Liver (tissue), 9 donors: ENCODE measurements around the gene STMP1. TPM values are rescaled to one million over a fixed set of nuclear protein-coding genes. Genes with fewer than 3 reads are reported as not detected.

Source experiments
- DNase-seq: peaks from one replicate; pipeline ENCODE4 v3.0.0-alpha.2; 2017; ENCODE audit warnings: low spot score
- H3K27ac ChIP-seq, 2 donors: one replicate each; pipeline ENCODE4 v1.7.0; 2013; ENCODE audit warnings: inconsistent platforms in 2 of 2, low read length in 2 of 2, control low read depth in 1 of 2, low read depth in 1 of 2, mild to moderate bottlenecking in 1 of 2
- H3K27me3 ChIP-seq, 4 donors: one replicate each; pipeline versions ENCODE4 v1.6.1 to v1.7.0; 2013; ENCODE audit warnings: low read length in 3 of 4, inconsistent platforms in 1 of 4, mild to moderate bottlenecking in 1 of 4, moderate library complexity in 1 of 4; ENCODE audit not compliant: control insufficient read depth in 4 of 4, insufficient read depth in 4 of 4
- H3K36me3 ChIP-seq, 4 donors: one replicate each; pipeline versions ENCODE4 v1.6.1 to v1.7.0; 2013; ENCODE audit warnings: low read length in 3 of 4, mild to moderate bottlenecking in 3 of 4, low read depth in 1 of 4, moderate library complexity in 1 of 4; ENCODE audit not compliant: control insufficient read depth in 4 of 4, insufficient read depth in 3 of 4
- H3K4me1 ChIP-seq, 4 donors: one replicate each; pipeline versions ENCODE4 v1.6.1 to v1.7.0; 2013; ENCODE audit warnings: low read length in 3 of 4, mild to moderate bottlenecking in 3 of 4, moderate library complexity in 1 of 4; ENCODE audit not compliant: control insufficient read depth in 4 of 4, insufficient read depth in 4 of 4
- H3K4me3 ChIP-seq, 3 donors: one replicate each; pipeline versions ENCODE4 v1.6.1 to v1.7.0; 2013; ENCODE audit warnings: low read length in 3 of 3, control low read depth in 1 of 3, low read depth in 1 of 3, mild to moderate bottlenecking in 1 of 3
- H3K9ac ChIP-seq, 2 donors: one replicate each; pipeline ENCODE4 v1.7.0; 2013; ENCODE audit warnings: low read length in 2 of 2, mild to moderate bottlenecking in 2 of 2, moderate library complexity in 2 of 2, control low read depth in 1 of 2, low read depth in 1 of 2
- H3K9me3 ChIP-seq, 4 donors: one replicate each; pipeline versions ENCODE4 v1.6.1 to v1.7.0; 2013; ENCODE audit warnings: low read length in 3 of 4; ENCODE audit not compliant: control insufficient read depth in 4 of 4
- EGR1 ChIP-seq, 2 donors: IDR thresholded peaks; 2 replicates each; pipeline ENCODE4 v1.6.1; 2016 to 2018; ENCODE audit warnings: antibody characterized with exemption in 2 of 2, low read depth in 2 of 2
- FOXA1 ChIP-seq: IDR thresholded peaks from 2 replicates; pipeline ENCODE4 v1.6.1; 2016; ENCODE audit warnings: antibody characterized with exemption
- FOXA2 ChIP-seq: IDR thresholded peaks from 2 replicates; pipeline ENCODE4 v1.6.1; 2016; ENCODE audit warnings: antibody characterized with exemption
- GABPA ChIP-seq, 2 donors: IDR thresholded peaks in 1 of 2; conservative IDR thresholded peaks in 1 of 2; 2 replicates each; pipeline ENCODE4 v1.6.1; 2016; ENCODE audit warnings: antibody characterized with exemption in 2 of 2, mild to moderate bottlenecking in 1 of 2, moderate library complexity in 1 of 2
- HNF4A ChIP-seq, 2 donors: conservative IDR thresholded peaks; 2 replicates each; pipeline ENCODE4 v1.6.1; 2016; ENCODE audit warnings: antibody characterized with exemption in 2 of 2, mild to moderate bottlenecking in 2 of 2
- HNF4G ChIP-seq: IDR thresholded peaks from 2 replicates; pipeline ENCODE4 v1.6.1; 2016; ENCODE audit warnings: antibody characterized with exemption
- JUND ChIP-seq, 2 donors: IDR thresholded peaks; 2 replicates each; pipeline ENCODE4 v1.6.1; 2016; ENCODE audit warnings: antibody characterized with exemption in 2 of 2
- NR2F2 ChIP-seq: IDR thresholded peaks from 2 replicates; pipeline ENCODE4 v1.6.1; 2016; ENCODE audit warnings: antibody characterized with exemption
- RAD21 ChIP-seq, 2 donors: IDR thresholded peaks; 2 replicates each; pipeline ENCODE4 v1.6.1; 2016; ENCODE audit warnings: antibody characterized with exemption in 2 of 2, mild to moderate bottlenecking in 2 of 2
- RXRA ChIP-seq, 2 donors: IDR thresholded peaks; 2 replicates each; pipeline ENCODE4 v1.6.1; 2017 to 2018; ENCODE audit warnings: antibody characterized with exemption in 2 of 2, mild to moderate bottlenecking in 1 of 2
- SP1 ChIP-seq: IDR thresholded peaks from 2 replicates; pipeline ENCODE4 v1.6.1; 2018; ENCODE audit warnings: antibody characterized with exemption, mild to moderate bottlenecking
- TAF1 ChIP-seq: conservative IDR thresholded peaks from 2 replicates; pipeline ENCODE4 v1.6.1; 2016; ENCODE audit warnings: antibody characterized with exemption, mild to moderate bottlenecking
- YY1 ChIP-seq: IDR thresholded peaks from 2 replicates; pipeline ENCODE4 v1.6.1; 2016; ENCODE audit warnings: antibody characterized with exemption, mild to moderate bottlenecking
- WGBS: extraction: QIAGEN DNeasy Blood & Tissue Kit; methylation state at CpG from one replicate; pipeline ENCODE4 v1.1.7; 2013; 5-methylcytosine and 5-hydroxymethylcytosine counted together
- polyA plus RNA-seq, 2 donors: library from polyadenylated mRNA; stranded (reverse) in 1 of 2; unstranded in 1 of 2; fragments of 200-250 nt in 1 of 2; fragments of >200 nt in 1 of 2; fragmentation: Nextera tagmentation in 1 of 2; extraction: Ambion mirVana in 1 of 2; gene quantifications; one replicate each; pipeline versions ENCODE4 v1.2.1 to v1.2.3, GENCODE V29; 2013 to 2015
- total RNA-seq, 2 donors: library from RNA; depleted of rRNA; stranded (reverse); fragments of >200 nt; gene quantifications; one replicate each; pipeline ENCODE4 v1.2.3, GENCODE V29; 2014
- TF ChIP-seq, protein P1 (sequence below): IDR thresholded peaks from 2 replicates; pipeline ENCODE4 v1.6.1; 2016; ENCODE audit warnings: antibody characterized with exemption
- TF ChIP-seq, protein P2 (sequence below): IDR thresholded peaks from 2 replicates; pipeline ENCODE4 v1.6.1; 2016; ENCODE audit warnings: antibody characterized with exemption
- TF ChIP-seq, protein P3 (sequence below): fragments of 150-350 bp; IDR thresholded peaks from 2 replicates; pipeline ENCODE4 v1.5.1; 2017; ENCODE audit warnings: improper control_type of control experiment, low read depth, low read length; ENCODE audit not compliant: missing input control
- TF ChIP-seq, protein P4 (sequence below): IDR thresholded peaks from 2 replicates; pipeline ENCODE4 v1.6.1; 2016; ENCODE audit warnings: antibody characterized with exemption
- TF ChIP-seq, protein P5 (sequence below): IDR thresholded peaks from 2 replicates; pipeline ENCODE4 v1.6.1; 2016; ENCODE audit warnings: antibody characterized with exemption, mild to moderate bottlenecking
- donor health status: healthy.
- donor health status: healthy.
- donor health status: healthy.
- donor health status: healthy.
- donor health status: healthy.

Gene STMP1
- total and polyA plus RNA-seq, 4 donors = 6.8 to 30.7 (median 13.8) TPM

DNA sequence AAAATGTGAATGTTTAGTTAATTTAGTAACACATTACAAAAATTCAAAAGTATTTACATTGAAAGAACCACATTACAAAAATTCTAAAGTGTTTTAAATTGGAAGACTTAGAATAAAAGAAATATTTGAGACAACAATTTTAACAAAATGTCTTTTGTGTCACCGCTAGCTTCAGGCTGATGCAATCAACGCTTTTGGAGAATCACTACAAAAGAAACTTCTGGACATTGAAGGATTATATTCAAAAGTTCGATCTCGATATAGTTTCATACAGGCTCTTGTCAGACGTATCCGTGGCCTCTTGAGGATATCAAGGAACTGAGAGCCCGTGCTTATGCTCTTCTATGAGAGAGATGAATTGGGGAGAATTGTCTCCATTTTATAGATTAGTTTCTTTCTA, 14.1 kb upstream of the STMP1 start:
- TF ChIP-seq, protein P1, sequence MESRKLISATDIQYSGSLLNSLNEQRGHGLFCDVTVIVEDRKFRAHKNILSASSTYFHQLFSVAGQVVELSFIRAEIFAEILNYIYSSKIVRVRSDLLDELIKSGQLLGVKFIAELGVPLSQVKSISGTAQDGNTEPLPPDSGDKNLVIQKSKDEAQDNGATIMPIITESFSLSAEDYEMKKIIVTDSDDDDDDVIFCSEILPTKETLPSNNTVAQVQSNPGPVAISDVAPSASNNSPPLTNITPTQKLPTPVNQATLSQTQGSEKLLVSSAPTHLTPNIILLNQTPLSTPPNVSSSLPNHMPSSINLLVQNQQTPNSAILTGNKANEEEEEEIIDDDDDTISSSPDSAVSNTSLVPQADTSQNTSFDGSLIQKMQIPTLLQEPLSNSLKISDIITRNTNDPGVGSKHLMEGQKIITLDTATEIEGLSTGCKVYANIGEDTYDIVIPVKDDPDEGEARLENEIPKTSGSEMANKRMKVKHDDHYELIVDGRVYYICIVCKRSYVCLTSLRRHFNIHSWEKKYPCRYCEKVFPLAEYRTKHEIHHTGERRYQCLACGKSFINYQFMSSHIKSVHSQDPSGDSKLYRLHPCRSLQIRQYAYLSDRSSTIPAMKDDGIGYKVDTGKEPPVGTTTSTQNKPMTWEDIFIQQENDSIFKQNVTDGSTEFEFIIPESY = no peak
- no peak for TF ChIP-seq YY1
- TF ChIP-seq, protein P2, sequence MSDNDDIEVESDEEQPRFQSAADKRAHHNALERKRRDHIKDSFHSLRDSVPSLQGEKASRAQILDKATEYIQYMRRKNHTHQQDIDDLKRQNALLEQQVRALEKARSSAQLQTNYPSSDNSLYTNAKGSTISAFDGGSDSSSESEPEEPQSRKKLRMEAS = no peak
- TF ChIP-seq JUND (IDR thresholded peaks at IDR 0.05) = no peak
- TF ChIP-seq SP1 = no peak
- no peak for TF ChIP-seq TAF1
- TF ChIP-seq, protein P3, sequence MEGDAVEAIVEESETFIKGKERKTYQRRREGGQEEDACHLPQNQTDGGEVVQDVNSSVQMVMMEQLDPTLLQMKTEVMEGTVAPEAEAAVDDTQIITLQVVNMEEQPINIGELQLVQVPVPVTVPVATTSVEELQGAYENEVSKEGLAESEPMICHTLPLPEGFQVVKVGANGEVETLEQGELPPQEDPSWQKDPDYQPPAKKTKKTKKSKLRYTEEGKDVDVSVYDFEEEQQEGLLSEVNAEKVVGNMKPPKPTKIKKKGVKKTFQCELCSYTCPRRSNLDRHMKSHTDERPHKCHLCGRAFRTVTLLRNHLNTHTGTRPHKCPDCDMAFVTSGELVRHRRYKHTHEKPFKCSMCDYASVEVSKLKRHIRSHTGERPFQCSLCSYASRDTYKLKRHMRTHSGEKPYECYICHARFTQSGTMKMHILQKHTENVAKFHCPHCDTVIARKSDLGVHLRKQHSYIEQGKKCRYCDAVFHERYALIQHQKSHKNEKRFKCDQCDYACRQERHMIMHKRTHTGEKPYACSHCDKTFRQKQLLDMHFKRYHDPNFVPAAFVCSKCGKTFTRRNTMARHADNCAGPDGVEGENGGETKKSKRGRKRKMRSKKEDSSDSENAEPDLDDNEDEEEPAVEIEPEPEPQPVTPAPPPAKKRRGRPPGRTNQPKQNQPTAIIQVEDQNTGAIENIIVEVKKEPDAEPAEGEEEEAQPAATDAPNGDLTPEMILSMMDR = no peak
- TF ChIP-seq, protein P4, sequence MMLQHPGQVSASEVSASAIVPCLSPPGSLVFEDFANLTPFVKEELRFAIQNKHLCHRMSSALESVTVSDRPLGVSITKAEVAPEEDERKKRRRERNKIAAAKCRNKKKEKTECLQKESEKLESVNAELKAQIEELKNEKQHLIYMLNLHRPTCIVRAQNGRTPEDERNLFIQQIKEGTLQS = no peak
- TF ChIP-seq RAD21 (IDR thresholded peaks at IDR 0.05) = no peak
- TF ChIP-seq NR2F2 = no peak
- TF ChIP-seq HNF4G = no peak
- TF ChIP-seq, protein P5, sequence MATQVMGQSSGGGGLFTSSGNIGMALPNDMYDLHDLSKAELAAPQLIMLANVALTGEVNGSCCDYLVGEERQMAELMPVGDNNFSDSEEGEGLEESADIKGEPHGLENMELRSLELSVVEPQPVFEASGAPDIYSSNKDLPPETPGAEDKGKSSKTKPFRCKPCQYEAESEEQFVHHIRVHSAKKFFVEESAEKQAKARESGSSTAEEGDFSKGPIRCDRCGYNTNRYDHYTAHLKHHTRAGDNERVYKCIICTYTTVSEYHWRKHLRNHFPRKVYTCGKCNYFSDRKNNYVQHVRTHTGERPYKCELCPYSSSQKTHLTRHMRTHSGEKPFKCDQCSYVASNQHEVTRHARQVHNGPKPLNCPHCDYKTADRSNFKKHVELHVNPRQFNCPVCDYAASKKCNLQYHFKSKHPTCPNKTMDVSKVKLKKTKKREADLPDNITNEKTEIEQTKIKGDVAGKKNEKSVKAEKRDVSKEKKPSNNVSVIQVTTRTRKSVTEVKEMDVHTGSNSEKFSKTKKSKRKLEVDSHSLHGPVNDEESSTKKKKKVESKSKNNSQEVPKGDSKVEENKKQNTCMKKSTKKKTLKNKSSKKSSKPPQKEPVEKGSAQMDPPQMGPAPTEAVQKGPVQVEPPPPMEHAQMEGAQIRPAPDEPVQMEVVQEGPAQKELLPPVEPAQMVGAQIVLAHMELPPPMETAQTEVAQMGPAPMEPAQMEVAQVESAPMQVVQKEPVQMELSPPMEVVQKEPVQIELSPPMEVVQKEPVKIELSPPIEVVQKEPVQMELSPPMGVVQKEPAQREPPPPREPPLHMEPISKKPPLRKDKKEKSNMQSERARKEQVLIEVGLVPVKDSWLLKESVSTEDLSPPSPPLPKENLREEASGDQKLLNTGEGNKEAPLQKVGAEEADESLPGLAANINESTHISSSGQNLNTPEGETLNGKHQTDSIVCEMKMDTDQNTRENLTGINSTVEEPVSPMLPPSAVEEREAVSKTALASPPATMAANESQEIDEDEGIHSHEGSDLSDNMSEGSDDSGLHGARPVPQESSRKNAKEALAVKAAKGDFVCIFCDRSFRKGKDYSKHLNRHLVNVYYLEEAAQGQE = no peak
- TF ChIP-seq FOXA2 = no peak
- TF ChIP-seq RXRA (IDR thresholded peaks at IDR 0.05) = no peak
- no peak for TF ChIP-seq FOXA1
- TF ChIP-seq HNF4A (conservative IDR thresholded peaks at IDR 0.05) = no peak
- no peak for TF ChIP-seq GABPA (IDR thresholded peaks at IDR 0.05 in 1 of 2, conservative IDR thresholded peaks at IDR 0.05 in 1 of 2)
- no peak for TF ChIP-seq EGR1 (IDR thresholded peaks at IDR 0.05; ENCODE audit: low read depth in 2 of 2)
- H3K9ac ChIP-seq = no peak overlapping the region
- WGBS = 95% methylated on average over 7 of the region's 7 CpGs

More for the DNA sequence above, 14.1 kb upstream of the STMP1 start:
- Histone ChIP-seq H3K27me3 (no peaks in the 10 kb centered on the region), H3K9me3 (no peaks in the 10 kb centered on the region), H3K4me1 (peaks cover 0 to 6% (median 0%) of the 10 kb centered on the region in 4 donors), H3K4me3 (no peak overlapping the region), H3K27ac (no peak overlapping the region), H3K36me3 (peaks cover 2 to 7% (median 5%) of the 10 kb centered on the region in 4 donors)
- DNase-seq = no peak
